ENCODE data around the gene OR51M1.
"Not testable (repeated sequence)": the region's sequence is repeated elsewhere in the genome, so short reads cannot be mapped to it uniquely, and the experiment has no call there.

The OR51M1 gene, protein sequence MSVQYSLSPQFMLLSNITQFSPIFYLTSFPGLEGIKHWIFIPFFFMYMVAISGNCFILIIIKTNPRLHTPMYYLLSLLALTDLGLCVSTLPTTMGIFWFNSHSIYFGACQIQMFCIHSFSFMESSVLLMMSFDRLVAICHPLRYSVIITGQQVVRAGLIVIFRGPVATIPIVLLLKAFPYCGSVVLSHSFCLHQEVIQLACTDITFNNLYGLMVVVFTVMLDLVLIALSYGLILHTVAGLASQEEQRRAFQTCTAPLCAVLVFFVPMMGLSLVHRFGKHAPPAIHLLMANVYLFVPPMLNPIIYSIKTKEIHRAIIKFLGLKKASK

DNA sequence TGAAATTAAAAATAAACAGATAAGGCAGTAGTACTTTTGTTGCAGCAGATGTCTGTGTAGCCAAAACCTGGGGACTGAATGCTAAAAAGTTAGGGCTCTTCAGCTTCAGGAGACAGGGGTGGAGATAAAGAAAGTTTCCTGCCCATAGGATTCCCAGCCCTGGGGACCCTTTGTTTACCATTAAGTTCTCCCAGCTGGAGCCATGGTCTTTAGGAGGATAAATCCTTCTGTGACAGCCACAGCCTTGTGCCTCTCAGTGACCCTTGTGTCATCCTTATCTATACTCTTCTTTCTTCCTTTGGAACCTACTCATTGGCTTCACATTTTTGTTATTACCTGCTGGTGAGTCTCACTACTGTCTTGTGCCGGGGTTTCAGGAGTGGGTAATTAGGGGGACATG lies at the start of gene OR51M1:
OR51M1 (plus strand) TSS at position 237 of the 400 bp plus-strand sequence. CDS start 5,587 bp downstream, outside the sequence.
- no peak for DNase-seq (ENCODE audit: low read depth)

DNA sequence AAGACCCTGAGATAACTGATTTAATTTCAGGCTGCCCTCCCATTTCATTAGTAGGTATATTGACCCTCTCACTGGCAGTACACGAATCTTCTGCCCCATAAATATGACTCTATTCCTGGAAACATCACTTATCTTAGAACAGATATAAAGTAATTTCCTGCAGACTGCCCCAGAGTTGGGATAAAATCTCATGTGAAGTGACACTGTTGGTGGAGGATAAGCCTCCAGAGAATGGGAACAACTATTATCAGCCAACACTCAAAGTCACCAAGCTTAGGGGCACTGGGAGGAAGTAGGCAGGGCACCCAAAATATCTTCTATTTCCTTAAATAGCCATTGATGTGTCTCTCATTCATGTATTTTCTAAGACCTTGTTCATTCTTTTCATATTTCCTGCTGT lies 48.4 kb upstream of the OR51M1 start:
- no peak for DNase-seq (ENCODE audit: low read depth)

DNA sequence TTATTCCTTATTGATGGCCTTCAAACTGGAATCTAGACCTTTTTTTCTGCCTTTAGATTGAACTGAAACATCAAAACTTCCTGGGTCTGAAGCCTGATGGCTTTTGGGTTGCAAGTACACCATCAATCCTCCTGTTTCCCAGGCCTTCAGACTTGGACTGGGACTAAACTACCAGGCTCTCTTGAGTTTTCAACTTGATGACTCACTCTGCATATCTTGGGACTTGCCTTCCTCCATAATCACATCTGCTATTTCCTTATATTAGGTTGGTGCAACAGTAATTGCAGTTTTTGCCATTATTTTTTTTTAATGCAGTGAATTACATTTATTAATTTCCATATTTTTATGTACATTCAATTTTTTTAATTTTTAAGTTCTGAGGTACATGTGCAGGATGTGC lies 47.3 kb upstream of the OR51M1 start:
- DNase-seq (ENCODE audit: low read depth), result no peak

DNA sequence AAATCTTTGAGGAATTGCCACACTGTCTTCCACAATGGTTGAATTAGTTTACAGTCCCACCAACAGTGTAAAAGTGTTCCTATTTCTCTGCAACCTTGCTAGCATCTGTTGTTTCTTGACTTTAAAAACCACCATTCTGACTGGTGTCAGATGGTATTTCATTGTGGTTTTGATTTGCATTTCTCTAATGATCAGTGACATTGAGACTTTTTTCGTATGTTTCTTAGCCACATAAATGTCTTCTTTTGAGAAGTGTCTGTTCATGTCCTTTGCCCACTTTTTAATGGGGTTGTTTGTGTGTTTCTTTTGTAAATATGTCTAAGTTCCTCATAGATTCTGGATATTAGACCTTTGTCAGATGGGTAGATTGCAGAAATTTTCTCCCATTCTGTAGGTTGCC lies 46.4 kb upstream of the OR51M1 start:
- not testable (repeated sequence) for DNase-seq (ENCODE audit: low read depth)

DNA sequence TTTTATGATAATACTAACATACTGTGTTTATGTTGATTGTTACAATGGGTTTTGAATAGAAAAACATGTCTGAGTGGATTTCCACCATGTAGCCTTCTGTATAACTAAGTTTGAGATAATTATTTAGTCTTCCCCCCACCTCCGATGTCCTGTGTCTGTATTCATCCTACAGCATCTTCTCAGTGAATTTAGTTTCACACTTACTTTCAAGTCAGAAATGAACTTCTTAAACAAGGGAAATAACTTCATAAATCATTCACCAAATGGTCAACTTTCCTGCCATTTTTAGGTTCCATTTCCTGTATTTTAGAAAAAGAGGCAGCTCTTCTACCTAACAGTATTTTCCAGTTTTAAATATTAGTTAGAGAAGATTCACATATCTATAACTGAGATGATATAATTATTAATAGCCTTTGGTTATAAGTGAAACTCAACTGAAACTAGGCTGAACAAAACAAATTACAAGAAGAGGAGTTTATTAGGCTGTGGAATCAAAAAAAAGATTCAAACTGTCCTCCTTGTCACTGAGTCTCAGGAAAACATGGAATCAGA lies 43.8 kb upstream of the OR51M1 start:
- DNase-seq (ENCODE audit: low read depth), result no peak

DNA sequence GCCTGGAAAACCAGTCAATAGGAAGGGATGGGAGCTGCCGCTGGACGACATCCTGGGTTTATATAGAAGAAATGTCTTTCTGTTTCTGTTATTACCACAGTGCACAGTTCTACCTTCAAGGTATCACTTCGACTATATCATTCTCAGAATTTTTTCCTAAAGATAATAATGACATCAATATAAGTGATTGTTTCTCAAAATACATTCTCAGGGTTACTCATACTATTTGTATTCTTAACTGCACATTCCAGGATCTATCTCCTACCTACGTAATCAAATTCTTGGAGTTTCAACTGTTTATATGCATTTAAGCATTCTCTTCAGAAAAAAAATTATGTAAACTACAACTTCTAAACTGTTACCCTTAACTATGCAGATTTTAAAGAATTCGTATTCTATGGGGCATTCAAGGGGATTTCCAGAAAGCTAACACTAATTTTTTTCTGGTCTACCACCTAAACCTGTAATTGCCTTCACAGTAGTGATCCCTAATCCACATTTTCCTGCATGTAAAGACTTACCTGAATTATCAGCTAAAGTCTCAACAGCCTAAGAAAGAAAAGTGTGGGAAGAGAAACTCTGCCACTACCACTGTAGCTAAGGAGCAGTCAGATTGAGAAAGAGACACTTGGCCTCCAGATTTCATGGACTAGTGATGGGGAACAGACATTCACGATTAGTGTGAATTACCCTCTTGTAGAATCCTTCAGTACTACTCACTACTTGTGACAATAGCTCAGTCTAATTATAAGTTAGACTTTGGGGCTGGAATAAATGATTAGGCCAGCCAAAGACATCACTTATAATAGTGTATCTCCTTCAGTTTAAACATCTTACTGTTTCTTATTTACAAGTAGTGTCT lies 39.9 kb upstream of the OR51M1 start, which contains the start of gene OR51B5:
OR51B5 (minus strand) TSS at position 51 of the 862 bp plus-strand sequence; CDS start at position 51, 0 bp downstream.
- no peak for DNase-seq (ENCODE audit: low read depth)

DNA sequence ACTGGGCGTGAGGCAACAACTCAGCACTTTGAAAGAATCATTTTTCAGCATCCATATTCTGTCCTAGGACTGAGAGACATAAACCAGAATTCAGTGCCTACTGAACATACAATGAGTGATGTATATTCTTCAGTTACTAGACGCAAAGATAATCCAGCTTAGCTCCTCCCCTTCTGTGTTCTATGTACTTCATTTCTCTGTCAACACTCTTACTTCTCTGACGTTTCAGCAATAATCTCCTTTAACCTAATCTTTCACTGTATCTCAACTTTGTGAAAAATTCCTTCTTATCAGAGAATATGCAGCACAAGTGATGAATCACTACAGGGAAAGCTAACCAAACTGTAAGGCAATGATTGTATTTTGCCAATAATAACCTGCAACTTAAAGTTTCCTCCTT lies 37.8 kb upstream of the OR51M1 start:
- DNase-seq (ENCODE audit: low read depth), result no peak

DNA sequence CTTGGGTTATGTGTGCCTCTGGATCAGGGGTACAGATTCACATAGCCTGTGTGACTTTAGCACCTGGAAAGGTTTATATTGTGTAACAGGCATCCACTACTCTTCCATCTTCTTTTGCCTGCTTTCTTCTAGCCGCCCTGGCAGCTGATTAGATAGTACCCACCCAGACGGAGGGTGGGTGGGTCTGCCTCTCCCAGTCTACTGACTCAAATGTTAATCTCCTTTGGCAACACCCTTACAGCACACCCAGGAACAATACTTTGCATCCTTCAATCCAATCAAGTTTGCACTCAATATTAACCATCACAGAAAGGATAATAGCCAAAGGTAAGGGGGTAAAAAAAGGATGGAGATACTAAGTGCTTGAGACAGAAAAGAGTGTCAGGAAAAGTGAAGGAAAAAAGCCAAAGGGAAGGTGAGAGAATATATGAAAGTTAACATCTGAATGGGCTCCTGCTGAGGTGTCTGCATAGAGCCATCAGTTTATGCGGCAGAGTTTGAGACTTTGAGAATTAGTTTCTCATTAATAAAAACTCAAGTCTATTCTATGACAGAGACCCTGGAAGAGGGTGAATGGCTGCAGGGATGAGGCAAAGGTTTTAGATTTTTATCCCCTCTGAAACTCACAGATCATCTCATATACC lies 34.9 kb upstream of the OR51M1 start:
- no peak for DNase-seq (ENCODE audit: low read depth)

DNA sequence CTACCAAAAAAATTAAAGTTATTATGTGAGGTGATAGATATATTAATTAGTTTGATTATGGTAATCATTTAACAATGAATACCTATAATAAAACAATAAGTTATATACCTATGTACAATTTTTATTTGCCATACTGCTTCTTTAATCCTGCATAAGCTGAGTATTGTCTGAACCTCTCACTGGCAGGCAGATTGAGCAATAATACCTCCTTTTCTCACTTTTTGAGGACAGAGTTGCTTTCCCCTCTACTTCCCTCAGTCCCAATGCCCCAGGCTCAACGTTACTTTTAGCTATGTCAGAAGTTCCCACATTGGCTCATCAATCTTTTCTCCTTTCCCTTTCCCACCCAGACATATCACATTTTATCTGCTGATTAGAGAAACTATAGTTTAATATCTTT lies 34.1 kb upstream of the OR51M1 start:
- no peak for DNase-seq (ENCODE audit: low read depth)

DNA sequence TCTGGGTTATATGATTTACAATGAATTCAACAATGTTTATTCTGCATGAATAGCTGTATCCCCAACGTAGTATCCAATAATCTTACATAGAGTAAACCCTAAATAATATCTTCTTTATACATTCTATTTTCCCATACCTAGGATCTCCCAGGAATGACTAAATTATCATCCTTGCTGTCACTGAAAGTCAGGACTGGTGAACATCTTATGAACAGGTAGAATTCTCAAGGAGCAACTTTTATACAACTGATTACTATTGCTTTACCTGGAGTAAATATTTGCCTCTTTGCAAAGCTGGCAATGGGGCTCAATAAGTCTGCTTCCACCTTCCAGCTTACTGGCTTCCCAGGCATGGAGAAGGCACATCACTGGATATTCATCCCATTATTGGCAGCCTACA lies 32.4 kb upstream of the OR51M1 start, which contains the start of gene OR51B6:
OR51B6 (plus strand) TSS at position 301 of the 400 bp plus-strand sequence; CDS start at position 301, 0 bp downstream.
- no peak for DNase-seq (ENCODE audit: low read depth)

DNA sequence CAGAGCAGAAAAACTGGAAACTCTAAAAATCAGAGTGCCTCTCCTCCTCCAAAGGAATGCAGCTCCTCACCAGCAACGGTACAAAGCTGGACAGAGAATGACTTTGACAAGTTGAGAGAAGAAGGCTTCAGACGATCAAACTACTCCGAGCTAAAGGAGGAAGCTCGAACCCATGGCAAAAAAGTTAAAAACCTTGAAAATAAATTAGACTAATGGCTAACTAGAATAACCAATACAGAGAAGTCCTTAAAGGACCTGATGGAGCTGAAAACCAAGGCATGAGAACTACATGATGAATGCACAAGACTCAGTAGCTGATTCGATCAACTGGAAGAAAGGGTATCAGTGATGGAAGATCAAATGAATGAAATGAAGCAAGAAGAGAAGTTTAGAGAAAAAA lies 27.6 kb upstream of the OR51M1 start:
- DNase-seq (ENCODE audit: low read depth), result not testable (repeated sequence)

DNA sequence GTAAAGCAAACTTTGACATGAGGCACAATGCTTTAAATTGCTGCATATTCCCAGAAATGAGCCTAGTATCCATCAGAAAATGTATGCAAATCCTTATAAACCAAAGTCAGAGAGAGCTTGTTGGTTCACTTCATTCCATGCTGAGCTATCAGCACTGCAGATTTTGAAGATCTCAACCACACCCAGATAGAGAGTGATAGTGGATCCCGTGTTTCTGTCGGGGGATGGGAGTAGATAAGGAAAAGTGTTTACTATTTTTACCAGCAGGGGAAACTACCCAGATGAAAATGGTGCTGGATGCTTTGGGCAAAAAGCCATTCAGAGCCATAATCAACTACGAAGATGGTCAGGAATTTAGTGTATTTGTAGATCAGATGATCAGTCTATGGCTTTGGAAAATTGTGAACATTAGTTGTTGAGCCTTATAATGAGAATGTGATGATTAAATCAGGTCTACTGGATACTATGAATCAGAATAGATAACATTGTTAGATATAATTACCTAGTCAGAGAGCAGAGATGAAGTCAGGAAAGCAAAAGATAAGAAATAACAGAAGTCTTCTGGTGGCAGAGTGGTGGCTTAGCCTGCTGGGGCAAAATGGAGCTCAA lies 21.5 kb upstream of the OR51M1 start:
- DNase-seq (ENCODE audit: low read depth), result no peak

DNA sequence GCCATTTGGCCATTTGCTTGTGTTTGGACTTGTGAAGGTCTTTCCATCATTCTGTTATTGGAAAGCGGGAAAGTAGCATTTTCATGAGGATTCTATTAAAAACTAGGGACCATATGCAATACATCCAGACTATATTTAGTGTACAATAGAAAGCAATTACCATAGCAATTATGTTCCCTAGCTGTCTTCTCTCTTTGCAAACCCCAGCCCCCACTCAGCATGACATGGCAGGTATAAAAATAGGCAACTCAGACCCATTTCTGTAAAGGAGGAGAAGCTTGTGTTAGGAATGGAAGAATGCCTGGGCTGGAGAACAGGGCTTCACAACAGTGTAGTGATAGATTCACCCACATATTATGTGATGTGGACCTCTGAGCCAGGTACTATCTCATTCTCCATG lies 19.9 kb upstream of the OR51M1 start:
- no peak for DNase-seq (ENCODE audit: low read depth)

DNA sequence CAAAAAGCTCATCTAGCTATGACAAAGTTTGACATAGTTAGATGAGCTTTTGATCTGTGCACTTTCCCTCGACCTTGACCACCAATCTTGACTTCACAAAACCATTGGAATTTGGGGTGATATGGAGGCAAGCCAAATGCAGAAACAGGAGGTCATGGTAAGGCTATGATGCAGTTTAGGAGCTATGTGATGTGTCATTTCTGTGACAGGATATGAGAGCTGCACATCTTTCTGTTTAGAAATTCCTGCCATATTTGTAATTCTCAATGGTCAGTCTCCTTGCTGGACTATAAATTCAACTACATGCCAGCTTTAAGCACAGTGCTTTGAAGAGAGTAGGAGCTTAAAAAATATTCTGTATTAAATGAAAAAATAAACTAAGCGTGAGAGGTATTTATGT lies 19.4 kb upstream of the OR51M1 start:
- peak; percentile 83 for DNase-seq (ENCODE audit: low read depth)

DNA sequence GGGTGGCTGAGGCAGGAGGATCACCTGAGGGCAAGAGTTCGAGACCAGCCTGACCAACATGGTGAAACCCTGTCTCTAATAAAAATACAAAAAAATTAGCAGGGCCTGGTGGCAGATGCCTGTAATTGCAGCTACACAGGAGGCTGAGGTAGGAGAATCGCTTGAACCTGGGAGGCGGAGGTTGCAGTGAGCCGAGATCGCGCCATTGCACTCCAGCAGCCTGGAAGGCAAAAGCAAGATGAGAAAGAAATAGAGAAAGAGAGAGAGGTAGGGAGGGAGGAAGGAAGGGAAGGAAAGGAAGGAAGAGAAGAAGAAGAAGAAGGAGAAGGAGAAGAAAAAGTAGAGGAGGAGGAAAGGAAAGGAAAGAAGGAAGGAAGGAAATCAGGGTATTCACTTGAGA lies 17.2 kb upstream of the OR51M1 start:
- not testable (repeated sequence) for DNase-seq (ENCODE audit: low read depth)

DNA sequence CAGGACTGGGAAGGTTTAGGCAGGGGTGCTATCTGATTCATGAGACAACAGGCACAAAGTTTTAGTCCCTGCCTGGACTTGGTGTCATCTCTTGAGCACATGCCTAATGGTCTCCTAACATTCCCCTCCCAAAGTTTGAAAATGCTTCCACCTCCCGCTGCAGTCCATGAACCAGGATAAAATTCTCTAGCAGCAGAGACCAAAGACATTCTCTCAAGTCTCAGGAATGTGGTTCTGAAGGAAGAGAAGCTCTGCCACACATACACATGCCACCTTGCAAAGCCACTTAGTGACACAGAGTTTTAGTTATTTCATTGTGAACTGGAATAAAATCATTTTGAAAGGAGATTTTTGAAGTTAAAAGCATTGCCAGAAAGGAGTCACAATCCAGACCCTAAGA lies 16.8 kb upstream of the OR51M1 start:
- no peak for DNase-seq (ENCODE audit: low read depth)

DNA sequence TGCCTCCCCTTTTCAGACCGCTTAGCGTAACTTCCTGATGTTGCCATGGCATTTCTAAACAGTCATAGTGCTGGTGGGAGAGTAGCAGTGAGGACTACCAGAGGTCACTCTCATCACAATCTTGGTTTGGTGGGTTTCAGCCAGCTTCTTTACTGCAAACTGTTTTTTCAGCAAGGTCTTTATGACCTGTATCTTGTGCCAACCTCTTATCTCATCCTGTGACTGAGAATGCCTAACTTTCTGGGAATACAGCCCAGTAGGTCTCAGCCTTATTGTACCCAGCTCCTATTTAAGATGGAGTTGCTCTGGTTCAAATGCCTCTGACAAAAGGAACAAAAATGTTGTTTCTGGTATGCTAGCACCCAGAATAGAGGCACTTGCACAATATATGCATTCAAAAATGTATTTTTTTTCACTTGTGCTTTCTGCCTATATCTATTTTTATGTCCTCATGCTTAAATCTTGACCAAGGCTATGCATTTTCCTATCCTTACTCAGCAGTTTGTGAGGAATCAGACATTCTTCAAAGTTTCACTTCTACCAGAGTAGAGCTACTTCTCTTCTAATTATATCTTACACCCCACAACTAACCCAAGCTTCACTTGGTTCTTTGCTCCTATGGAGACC lies 16.1 kb upstream of the OR51M1 start:
- peak; percentile 40 for DNase-seq (ENCODE audit: low read depth)

DNA sequence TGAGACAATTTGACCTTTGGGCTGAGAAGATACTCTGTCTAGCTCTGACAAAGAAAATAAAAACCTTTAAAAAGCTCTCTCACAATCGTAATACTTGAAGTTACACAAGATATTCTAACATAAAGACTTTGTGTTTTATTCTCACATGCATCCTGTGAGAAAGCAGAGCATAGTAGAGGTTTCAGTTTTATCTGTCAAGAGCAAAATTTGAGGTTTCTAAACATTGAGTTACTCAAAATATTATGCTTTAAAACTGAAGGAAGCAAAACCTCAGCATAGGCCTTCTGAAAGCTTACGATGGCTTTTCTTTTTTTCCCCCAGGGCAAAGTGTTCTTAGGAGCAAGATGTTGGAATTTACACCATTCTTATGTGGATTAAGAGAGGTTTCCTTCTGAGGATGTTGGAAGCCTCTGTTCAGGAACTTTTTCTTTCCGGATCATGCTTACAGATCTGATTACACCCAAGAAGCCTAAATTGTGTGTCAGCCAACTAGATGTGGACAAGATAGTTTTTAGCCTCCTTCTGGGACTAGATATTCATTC lies 15.0 kb upstream of the OR51M1 start:
- DNase-seq (ENCODE audit: low read depth), result no peak

DNA sequence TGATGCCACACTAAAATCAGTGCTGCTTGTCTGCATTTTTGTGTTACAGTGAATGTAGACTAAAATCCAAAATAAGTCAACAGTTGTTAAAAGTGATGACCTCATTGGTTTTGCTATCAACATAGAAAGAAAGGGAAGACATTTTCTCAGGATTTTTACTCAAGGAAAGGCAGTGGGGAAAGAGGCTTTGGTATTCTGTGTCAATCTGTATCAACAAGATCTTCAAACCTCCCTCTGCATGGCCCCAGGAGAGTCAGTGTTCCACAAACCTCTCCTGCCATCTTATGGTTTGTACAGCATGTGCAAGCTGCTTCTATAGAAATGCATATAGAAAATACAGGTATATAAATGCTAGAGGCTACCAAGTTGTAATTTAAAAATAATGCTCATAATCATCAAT lies 13.8 kb upstream of the OR51M1 start:
- DNase-seq (ENCODE audit: low read depth), result no peak

DNA sequence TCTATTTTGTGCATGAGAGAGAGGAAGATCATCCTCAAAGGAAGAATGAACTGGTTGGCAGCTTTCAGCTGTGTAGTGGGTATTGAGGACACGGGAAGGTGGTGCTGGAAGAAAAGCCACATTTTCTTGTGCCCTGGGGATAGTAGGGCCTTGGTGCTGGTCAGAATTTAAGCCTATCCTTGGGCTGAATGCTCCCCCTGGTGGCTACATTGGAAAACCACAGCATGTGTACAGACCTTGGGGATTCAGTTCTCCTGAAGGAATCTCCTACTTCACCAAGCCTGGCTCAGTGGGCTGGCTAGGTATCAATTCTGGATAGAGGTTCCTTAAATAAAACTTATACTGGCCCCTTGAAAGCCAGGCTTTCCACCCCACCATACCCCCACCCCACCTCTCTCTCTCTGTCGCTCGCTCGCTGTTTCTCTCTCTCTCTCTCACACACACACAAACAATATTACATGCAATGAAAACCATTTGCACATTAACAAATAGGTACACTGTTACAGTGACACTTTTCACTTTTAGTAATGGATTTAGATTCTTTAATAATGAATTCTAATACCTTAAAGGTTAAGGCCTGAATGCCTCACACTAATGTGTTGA lies 2.8 kb upstream of the OR51M1 start:
- peak; percentile 28 for DNase-seq (ENCODE audit: low read depth)

DNA sequence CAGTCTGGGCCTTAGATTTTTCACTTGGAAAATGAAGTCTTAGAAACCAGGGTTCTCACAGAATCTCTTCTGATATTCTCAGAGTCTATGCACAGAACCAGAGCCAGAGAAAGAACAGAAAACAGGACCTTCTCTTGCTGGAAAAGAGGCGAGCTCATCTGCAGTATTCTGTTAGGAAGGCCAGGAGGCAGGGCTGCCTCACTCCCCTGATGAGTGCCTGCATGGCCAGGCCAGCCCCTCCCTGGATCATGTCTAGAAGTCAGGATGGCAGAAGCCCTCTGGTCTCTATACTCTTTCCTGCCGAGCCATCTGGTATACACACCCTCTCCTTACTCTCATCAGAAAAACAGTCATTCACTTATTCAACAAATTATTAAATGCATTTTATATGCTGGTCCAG lies 723 bp downstream of the OR51M1 start:
- DNase-seq (ENCODE audit: low read depth), result no peak

All from non-pigmented ciliary epithelial cell (primary cell).